ENCODE results near the gene MAPK1IP1L. TPM values are rescaled to one million over a fixed set of nuclear protein-coding genes. Genes with fewer than 3 reads are reported as not detected.
"Not testable (repeated sequence)": the region's sequence is repeated elsewhere in the genome, so short reads cannot be mapped to it uniquely, and the experiment has no call there.

MAPK1IP1L gene
- total and polyA plus RNA-seq, 4 donors, result 25.8 to 87.4 (median 49.1) TPM

DNA sequence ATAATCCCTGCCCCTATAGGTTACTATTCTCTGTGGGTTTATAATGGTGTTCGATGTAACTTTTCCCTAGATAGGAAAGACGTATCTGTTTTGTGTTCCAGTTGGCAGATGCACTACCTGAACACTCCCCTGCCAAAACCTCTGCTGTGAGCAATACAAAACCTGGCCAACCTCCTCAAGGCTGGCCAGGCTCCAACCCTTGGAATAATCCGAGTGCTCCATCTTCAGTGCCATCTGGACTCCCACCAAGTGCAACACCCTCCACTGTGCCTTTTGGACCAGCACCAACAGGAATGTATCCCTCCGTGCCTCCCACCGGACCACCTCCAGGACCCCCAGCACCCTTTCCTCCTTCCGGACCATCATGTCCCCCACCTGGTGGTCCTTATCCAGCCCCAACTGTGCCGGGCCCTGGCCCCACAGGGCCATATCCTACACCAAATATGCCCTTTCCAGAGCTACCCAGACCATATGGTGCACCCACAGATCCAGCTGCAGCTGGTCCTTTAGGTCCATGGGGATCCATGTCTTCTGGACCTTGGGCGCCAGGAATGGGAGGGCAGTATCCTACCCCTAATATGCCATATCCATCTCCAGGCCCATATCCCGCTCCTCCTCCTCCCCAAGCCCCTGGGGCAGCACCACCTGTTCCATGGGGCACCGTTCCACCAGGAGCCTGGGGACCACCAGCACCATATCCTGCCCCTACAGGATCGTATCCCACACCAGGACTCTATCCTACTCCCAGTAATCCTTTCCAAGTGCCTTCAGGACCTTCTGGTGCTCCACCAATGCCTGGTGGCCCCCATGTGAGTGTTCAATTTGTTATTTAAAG is 11.3 kb downstream of the MAPK1IP1L start:
- Histone ChIP-seq H3K9me3 (ENCODE audit: control insufficient read depth in 4 of 4, insufficient read depth in 3 of 4, low read length in 3 of 4) (no peaks in the 10 kb centered on the region), H3K4me3 (no peak overlapping the region), H3K27me3 (ENCODE audit: control insufficient read depth in 3 of 3, insufficient read depth in 3 of 3, low read length in 2 of 3) (no peaks in the 10 kb centered on the region), H3K4me1 (ENCODE audit: control insufficient read depth in 5 of 5, insufficient read depth in 5 of 5, low read length in 5 of 5) (peaks cover 0 to 6% (median 0%) of the 10 kb centered on the region in 5 donors), H3K27ac (ENCODE audit: low read depth in 1 of 2, low read length in 1 of 2) (no peak overlapping the region), H3K36me3 (ENCODE audit: control insufficient read depth in 4 of 4, insufficient read depth in 4 of 4, low read length in 4 of 4) (peaks cover 3 to 19% (median 15%) of the 10 kb centered on the region in 4 donors), H3K9ac (ENCODE audit: insufficient read depth in 1 of 2, low read length in 2 of 2) (no peak overlapping the region)
- WGBS, 2 donors, result 89 to 91% methylated on average over 11 of the region's 11 CpGs
- no peak for TF ChIP-seq CTCF (IDR thresholded peaks at IDR 0.05; ENCODE audit: control extremely low read depth, extremely low read depth)
- DNase-seq (no peak), ATAC-seq (ENCODE audit: insufficient read depth, low FRiP score) (no peak)

DNA sequence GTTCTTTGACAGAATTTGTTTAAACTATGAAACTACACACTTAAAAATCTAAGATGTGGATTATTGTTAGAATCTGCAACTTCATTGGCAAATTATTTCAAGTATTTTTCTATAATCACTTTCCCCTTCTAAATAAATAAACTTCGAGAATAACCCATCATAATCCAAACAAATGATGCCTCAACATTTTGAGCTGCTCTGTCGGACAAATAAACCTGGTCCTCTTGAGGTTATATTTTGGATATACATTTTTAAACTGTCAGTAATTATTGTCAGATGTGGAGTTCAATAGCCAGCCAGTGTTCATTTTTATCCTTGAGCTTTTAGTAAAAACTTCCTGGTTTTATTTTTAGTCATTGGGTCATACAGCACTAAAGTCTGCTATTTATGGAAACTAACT is 13.4 kb downstream of the MAPK1IP1L start:
- peaks cover 4 to 18% (median 12%) of the 10 kb centered on the region in 4 donors for H3K36me3 ChIP-seq (ENCODE audit: control insufficient read depth in 4 of 4, insufficient read depth in 4 of 4, low read length in 4 of 4)
- not testable (repeated sequence) for ATAC-seq (ENCODE audit: insufficient read depth, low FRiP score); H3K4me3 ChIP-seq; H3K4me1 ChIP-seq (ENCODE audit: control insufficient read depth in 5 of 5, insufficient read depth in 5 of 5, low read length in 5 of 5); H3K27me3 ChIP-seq (ENCODE audit: control insufficient read depth in 3 of 3, insufficient read depth in 3 of 3, low read length in 2 of 3); DNase-seq; H3K27ac ChIP-seq (ENCODE audit: low read depth in 1 of 2, low read length in 1 of 2); H3K9ac ChIP-seq (ENCODE audit: insufficient read depth in 1 of 2, low read length in 2 of 2); H3K9me3 ChIP-seq (ENCODE audit: control insufficient read depth in 4 of 4, insufficient read depth in 3 of 4, low read length in 3 of 4)
- WGBS, 2 donors, result 71 to 91% methylated on average over 2 of the region's 2 CpGs

DNA sequence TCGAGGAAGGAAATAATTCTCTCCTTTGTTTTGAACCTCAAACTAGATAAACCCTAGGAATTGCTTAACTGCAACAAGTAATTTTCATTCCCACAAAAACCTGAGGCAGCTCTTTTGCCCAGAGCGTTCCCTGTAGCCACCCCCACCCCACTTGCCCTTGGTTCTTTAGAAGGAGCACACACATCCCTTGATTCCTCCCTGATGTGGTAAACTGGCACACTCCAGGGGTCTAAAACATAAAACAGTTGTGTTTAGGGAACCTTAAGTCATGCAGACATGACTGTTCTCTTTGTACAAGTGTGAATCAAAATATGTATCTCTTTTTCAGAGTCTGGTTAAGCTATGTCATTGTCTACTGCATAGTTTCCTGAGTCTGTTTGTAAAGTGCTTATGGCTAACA is 14.0 kb downstream of the MAPK1IP1L start:
- no peak for DNase-seq
- WGBS, 2 donors, result 75 to 88% methylated on average over 2 of the region's 2 CpGs
- Histone ChIP-seq H3K36me3 (ENCODE audit: control insufficient read depth in 4 of 4, insufficient read depth in 4 of 4, low read length in 4 of 4) (peaks cover 4 to 18% (median 12%) of the 10 kb centered on the region in 4 donors), H3K4me1 (ENCODE audit: control insufficient read depth in 5 of 5, insufficient read depth in 5 of 5, low read length in 5 of 5) (peaks cover 0 to 12% (median 0%) of the 10 kb centered on the region in 5 donors), H3K9me3 (ENCODE audit: control insufficient read depth in 4 of 4, insufficient read depth in 3 of 4, low read length in 3 of 4) (no peaks in the 10 kb centered on the region), H3K9ac (ENCODE audit: insufficient read depth in 1 of 2, low read length in 2 of 2) (no peak overlapping the region), H3K4me3 (no peak overlapping the region), H3K27me3 (ENCODE audit: control insufficient read depth in 3 of 3, insufficient read depth in 3 of 3, low read length in 2 of 3) (no peaks in the 10 kb centered on the region), H3K27ac (ENCODE audit: low read depth in 1 of 2, low read length in 1 of 2) (no peak overlapping the region)
- ATAC-seq (ENCODE audit: insufficient read depth, low FRiP score), result no peak
- no peak for TF ChIP-seq CTCF (IDR thresholded peaks at IDR 0.05; ENCODE audit: control extremely low read depth, extremely low read depth)

GRCh38 chr14:55066223-55066622 is 14.8 kb downstream of the MAPK1IP1L start:
- ATAC-seq (ENCODE audit: insufficient read depth, low FRiP score) (no peak), DNase-seq (no peak)
- H3K4me3 ChIP-seq, result no peak overlapping the region
- H3K27me3 ChIP-seq (ENCODE audit: control insufficient read depth in 3 of 3, insufficient read depth in 3 of 3, low read length in 2 of 3), result no peaks in the 10 kb centered on the region
- no peak overlapping the region for H3K9ac ChIP-seq (ENCODE audit: insufficient read depth in 1 of 2, low read length in 2 of 2)
- 99 to 100% methylated on average over 1 of the region's 1 CpG for WGBS, 2 donors
- H3K27ac ChIP-seq (ENCODE audit: low read depth in 1 of 2, low read length in 1 of 2), result no peak overlapping the region
- peaks cover 4 to 18% (median 12%) of the 10 kb centered on the region in 4 donors for H3K36me3 ChIP-seq (ENCODE audit: control insufficient read depth in 4 of 4, insufficient read depth in 4 of 4, low read length in 4 of 4)
- peaks cover 0 to 10% (median 0%) of the 10 kb centered on the region in 5 donors for H3K4me1 ChIP-seq (ENCODE audit: control insufficient read depth in 5 of 5, insufficient read depth in 5 of 5, low read length in 5 of 5)
- no peak for TF ChIP-seq CTCF (IDR thresholded peaks at IDR 0.05; ENCODE audit: control extremely low read depth, extremely low read depth)
- H3K9me3 ChIP-seq (ENCODE audit: control insufficient read depth in 4 of 4, insufficient read depth in 3 of 4, low read length in 3 of 4), result no peaks in the 10 kb centered on the region

Data from lung (tissue), 12 donors.